H9 (cell line): ENCODE measurements around the gene FAM53B. TPM values are rescaled to one million over a fixed set of nuclear protein-coding genes. Genes with fewer than 3 reads are reported as not detected.

ENCODE experiments used
- DNase-seq: peaks from one replicate; pipeline ENCODE4 v3.0.0-alpha.2; 2017
- H2AFZ ChIP-seq: one replicate; pipeline ENCODE4 v1.6.1; 2013; ENCODE audit warnings: mild to moderate bottlenecking, low read length, control low read depth, moderate library complexity
- H2AK5ac ChIP-seq: 2 replicates; pipeline ENCODE4 v1.6.1; 2013; ENCODE audit warnings: low read length, control low read depth, mixed read lengths; ENCODE audit not compliant: insufficient read length
- H2BK120ac ChIP-seq: one replicate; pipeline ENCODE4 v1.6.1; 2013; ENCODE audit warnings: low read depth, mild to moderate bottlenecking, low read length, control low read depth, inconsistent platforms; ENCODE audit not compliant: poor library complexity, severe bottlenecking
- H2BK12ac ChIP-seq: 2 replicates; pipeline ENCODE4 v1.6.1; 2013; ENCODE audit warnings: low read length, control low read depth, mixed read lengths, low read depth; ENCODE audit not compliant: insufficient read length
- H2BK15ac ChIP-seq: 2 replicates; pipeline ENCODE4 v1.6.1; 2013; ENCODE audit warnings: low read depth, low read length, control low read depth
- H2BK20ac ChIP-seq: one replicate; pipeline ENCODE4 v1.6.1; 2013; ENCODE audit warnings: low read depth, mild to moderate bottlenecking, low read length, control low read depth, inconsistent platforms; ENCODE audit not compliant: poor library complexity, severe bottlenecking
- H2BK5ac ChIP-seq: 2 replicates; pipeline ENCODE4 v1.6.1; 2013; ENCODE audit warnings: low read length, control low read depth, mixed read lengths; ENCODE audit not compliant: insufficient read length
- H3K14ac ChIP-seq: 2 replicates; pipeline ENCODE4 v1.6.1; 2013; ENCODE audit warnings: low read length, control low read depth; ENCODE audit not compliant: insufficient read depth
- H3K18ac ChIP-seq: 2 replicates; pipeline ENCODE4 v1.6.1; 2013; ENCODE audit warnings: low read depth, mild to moderate bottlenecking, mixed read lengths, low read length, control low read depth; ENCODE audit not compliant: insufficient read length
- H3K23ac ChIP-seq: 2 replicates; pipeline ENCODE4 v1.6.1; 2013; ENCODE audit warnings: low read length, control low read depth, mixed read lengths, low read depth; ENCODE audit not compliant: insufficient read length
- H3K23me2 ChIP-seq: 2 replicates; pipeline ENCODE4 v1.6.1; 2013; ENCODE audit warnings: low read depth, mild to moderate bottlenecking, mixed read lengths, low read length, control low read depth; ENCODE audit not compliant: insufficient read length, poor library complexity, severe bottlenecking
- H3K27ac ChIP-seq: 2 replicates; pipeline ENCODE4 v1.5.1; 2013; ENCODE audit warnings: low read length, control low read depth, mixed read lengths, low read depth; ENCODE audit not compliant: insufficient read length
- H3K27me3 ChIP-seq: 2 replicates; pipeline ENCODE4 v1.6.1; 2013; ENCODE audit warnings: low read length, control low read depth, inconsistent platforms; ENCODE audit not compliant: insufficient read depth
- H3K4ac ChIP-seq: 2 replicates; pipeline ENCODE4 v1.6.1; 2013; ENCODE audit warnings: low read depth, mild to moderate bottlenecking, control low read depth, inconsistent platforms, low read length, moderate library complexity
- H3K4me1 ChIP-seq: 2 replicates; pipeline ENCODE4 v1.6.1; 2013; ENCODE audit warnings: low read length, control low read depth, inconsistent platforms; ENCODE audit not compliant: insufficient read depth
- H3K4me2 ChIP-seq: 2 replicates; pipeline ENCODE4 v1.6.1; 2013; ENCODE audit warnings: low read length, control low read depth, mixed read lengths; ENCODE audit not compliant: insufficient read length, insufficient read depth
- H3K56ac ChIP-seq: 2 replicates; pipeline ENCODE4 v1.6.1; 2013; ENCODE audit warnings: low read depth, mild to moderate bottlenecking, mixed read lengths, low read length, control low read depth; ENCODE audit not compliant: insufficient read length
- H3K79me1 ChIP-seq: 2 replicates; pipeline ENCODE4 v1.6.1; 2013; ENCODE audit warnings: low read depth, mild to moderate bottlenecking, moderate library complexity, low read length, control low read depth, inconsistent platforms; ENCODE audit not compliant: insufficient read depth, poor library complexity, severe bottlenecking
- H3K79me2 ChIP-seq: 2 replicates; pipeline ENCODE4 v1.6.1; 2013; ENCODE audit warnings: low read length, control low read depth, inconsistent platforms; ENCODE audit not compliant: insufficient read depth
- H3K9ac ChIP-seq: 2 replicates; pipeline ENCODE4 v1.6.1; 2013; ENCODE audit warnings: low read length, control low read depth, mixed read lengths; ENCODE audit not compliant: insufficient read length; ENCODE audit errors: extremely low read depth
- H3K9me3 ChIP-seq: one replicate; pipeline ENCODE4 v1.6.1; 2013; ENCODE audit warnings: low read depth, low read length, inconsistent platforms; ENCODE audit not compliant: control insufficient read depth
- H3T11ph ChIP-seq: one replicate; pipeline ENCODE4 v1.6.1; 2013; ENCODE audit warnings: mild to moderate bottlenecking, low read length, control low read depth, inconsistent platforms
- H4K20me1 ChIP-seq: one replicate; pipeline ENCODE4 v1.6.1; 2013; ENCODE audit not compliant: control insufficient read depth, insufficient read length, insufficient read depth
- H4K5ac ChIP-seq: 2 replicates; pipeline ENCODE4 v1.6.1; 2013; ENCODE audit warnings: low read depth, mild to moderate bottlenecking, mixed read lengths, low read length, control low read depth; ENCODE audit not compliant: insufficient read length
- H4K8ac ChIP-seq: replicated peaks from 2 replicates; pipeline ENCODE4 v1.6.1; 2013; ENCODE audit warnings: low read length, control low read depth, mixed read lengths, low read depth; ENCODE audit not compliant: insufficient read length
- H4K91ac ChIP-seq: 2 replicates; pipeline ENCODE4 v1.6.1; 2013; ENCODE audit warnings: low read depth, mild to moderate bottlenecking, moderate library complexity, mixed read lengths, low read length, control low read depth; ENCODE audit not compliant: insufficient read length
- H3K27ac Mint-ChIP-seq, 3 experiments: 2 replicates in 2 of 3; 3 replicates in 1 of 3; pipeline ENCODE4 v1.8.0; 2020 to 2021; ENCODE audit warnings: mixed read lengths in 3 of 3, mild to moderate bottlenecking in 1 of 3, moderate library complexity in 1 of 3
- H3K27me3 Mint-ChIP-seq: 2 replicates; pipeline ENCODE4 v1.8.0; 2021; ENCODE audit warnings: low read depth, mild to moderate bottlenecking, moderate library complexity, mixed read lengths
- H3K36me3 Mint-ChIP-seq, 3 experiments: 2 replicates in 2 of 3; 3 replicates in 1 of 3; pipeline ENCODE4 v1.8.0; 2020 to 2021; ENCODE audit warnings: low read depth in 3 of 3, mixed read lengths in 3 of 3; ENCODE audit not compliant: insufficient read depth in 1 of 3
- H3K4me1 Mint-ChIP-seq, 2 experiments: 2 replicates each; pipeline ENCODE4 v1.8.0; 2020; ENCODE audit warnings: mixed read lengths in 2 of 2
- H3K4me3 Mint-ChIP-seq, 2 experiments: 2 replicates in 1 of 2; 3 replicates in 1 of 2; pipeline ENCODE4 v1.8.0; 2020 to 2021; ENCODE audit warnings: mild to moderate bottlenecking in 2 of 2, mixed read lengths in 2 of 2, moderate library complexity in 1 of 2
- H3K9me3 Mint-ChIP-seq, 2 experiments: 2 replicates in 1 of 2; 3 replicates in 1 of 2; pipeline ENCODE4 v1.8.0; 2020; ENCODE audit warnings: mild to moderate bottlenecking in 2 of 2, mixed read lengths in 2 of 2, moderate library complexity in 1 of 2
- CTCF ChIP-seq: fragments of 200-600 bp; sonication (generic); conservative IDR thresholded peaks from 3 replicates; pipeline ENCODE4 v1.8.0; 2021; ENCODE audit warnings: antibody characterized with exemption, mild to moderate bottlenecking
- WGBS: extraction: QIAGEN DNeasy Blood & Tissue Kit; methylation state at CpG from one replicate; pipeline ENCODE4 v1.1.7; 2013; ENCODE audit warnings: missing lambda C conversion rate, low lambda C conversion rate, mixed read lengths; ENCODE audit not compliant: insufficient read length; ENCODE audit errors: extremely low coverage; 5-methylcytosine and 5-hydroxymethylcytosine counted together
- total RNA-seq: library from RNA; stranded (reverse); gene quantifications from 2 replicates; pipeline ENCODE4 v1.2.1, GENCODE V29; 2021

FAM53B gene
- total RNA-seq, 1 experiment from 2014 or later, result 11.5 TPM

DNA sequence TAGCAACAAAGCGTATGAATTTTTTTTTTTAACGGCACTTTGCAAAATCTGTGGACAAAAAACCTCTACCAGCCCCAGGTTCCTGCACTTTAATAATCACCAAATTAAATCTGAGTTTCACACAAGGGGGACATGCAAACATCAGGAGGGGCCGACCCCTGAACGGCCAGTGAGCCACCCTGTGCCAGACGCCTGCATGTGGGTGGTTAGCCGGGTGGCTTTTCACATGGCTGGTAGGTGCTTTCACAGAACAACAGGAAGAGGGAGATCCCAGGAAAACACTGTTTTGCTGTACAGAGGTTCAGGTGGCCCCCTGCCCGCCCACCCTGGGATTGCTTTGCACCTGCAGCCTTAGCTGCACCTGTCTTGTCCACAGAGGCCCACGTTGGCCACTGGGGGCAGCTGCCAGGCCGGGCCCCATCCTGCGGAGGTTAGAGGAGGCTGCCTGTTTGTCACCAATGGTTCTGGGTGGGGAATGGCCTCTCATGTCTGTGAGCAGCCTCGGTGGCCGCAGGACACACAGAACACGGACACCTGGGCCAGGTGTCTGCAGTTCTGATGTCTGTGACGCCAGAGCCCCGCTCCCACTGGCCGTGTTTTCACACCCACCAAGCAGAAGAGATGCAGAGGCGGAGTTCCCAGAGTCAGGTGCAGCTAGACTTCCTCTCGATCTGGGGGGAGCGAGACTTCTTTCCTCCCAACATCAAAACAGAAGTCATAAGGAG, 107.7 kb downstream of the FAM53B start:
- Histone ChIP-seq H2AK5ac (no peak overlapping the region), H3K79me2 (0 out of 2 replicates have a peak, but pooled peaks cover 3% of the 10 kb centered on the region), H4K20me1 (no peaks in the 10 kb centered on the region), H3K23ac (no peak overlapping the region), H3K56ac (no peak overlapping the region), H2BK15ac (no peak overlapping the region), H2BK120ac (no peak overlapping the region), H3K14ac (no peak overlapping the region), H3K79me1 (no peaks in the 10 kb centered on the region), H3K27ac (no peak overlapping the region), H3K18ac (no peak overlapping the region), H2BK5ac (no peak overlapping the region), H4K5ac (no peak overlapping the region), H4K8ac (no peak overlapping the region), H3K4me1 (no peaks in the 10 kb centered on the region), H3K27me3 (no peaks in the 10 kb centered on the region), H3K23me2 (no peaks in the 10 kb centered on the region), H3K4me2 (no peak overlapping the region), H2AFZ (no peak overlapping the region), H3K4ac (no peak overlapping the region), H2BK20ac (no peak overlapping the region), H3T11ph (no peak overlapping the region), H4K91ac (no peak overlapping the region), H3K9ac (no peak overlapping the region), H3K9me3 (no peaks in the 10 kb centered on the region), H2BK12ac (no peak overlapping the region)
- Mint-ChIP-seq H3K4me3 (no peak overlapping the region), H3K36me3 (peaks cover 0 to 7% (median 4%) of the 10 kb centered on the region in 3 experiments; a peak in 5 of 7 replicates), H3K4me1 (peaks cover 3 to 4% of the 10 kb centered on the region in 2 experiments; a peak in 1 of 4 replicates), H3K27ac (no peak overlapping the region), H3K9me3 (0 out of 5 replicates have a peak, but pooled peaks cover 0 to 3% of the 10 kb centered on the region in 2 experiments), H3K27me3 (no peaks in the 10 kb centered on the region)
- no peak for DNase-seq
- TF ChIP-seq CTCF, result peak; percentile 48
- no CpG with 5 or more reads among the region's 19 CpGs for WGBS
